Fibroblast of skin of left biceps (primary cell): Measurements from ENCODE around the gene PLPP6.
"Not testable (repeated sequence)": the region's sequence is repeated elsewhere in the genome, so short reads cannot be mapped to it uniquely, and the experiment has no call there.

Experiments
- DNase-seq, 2 experiments: peaks; one replicate each; pipeline ENCODE4 v3.0.0-alpha.2; 2013; ENCODE audit warnings: low read depth in 2 of 2

PLPP6 gene

DNA sequence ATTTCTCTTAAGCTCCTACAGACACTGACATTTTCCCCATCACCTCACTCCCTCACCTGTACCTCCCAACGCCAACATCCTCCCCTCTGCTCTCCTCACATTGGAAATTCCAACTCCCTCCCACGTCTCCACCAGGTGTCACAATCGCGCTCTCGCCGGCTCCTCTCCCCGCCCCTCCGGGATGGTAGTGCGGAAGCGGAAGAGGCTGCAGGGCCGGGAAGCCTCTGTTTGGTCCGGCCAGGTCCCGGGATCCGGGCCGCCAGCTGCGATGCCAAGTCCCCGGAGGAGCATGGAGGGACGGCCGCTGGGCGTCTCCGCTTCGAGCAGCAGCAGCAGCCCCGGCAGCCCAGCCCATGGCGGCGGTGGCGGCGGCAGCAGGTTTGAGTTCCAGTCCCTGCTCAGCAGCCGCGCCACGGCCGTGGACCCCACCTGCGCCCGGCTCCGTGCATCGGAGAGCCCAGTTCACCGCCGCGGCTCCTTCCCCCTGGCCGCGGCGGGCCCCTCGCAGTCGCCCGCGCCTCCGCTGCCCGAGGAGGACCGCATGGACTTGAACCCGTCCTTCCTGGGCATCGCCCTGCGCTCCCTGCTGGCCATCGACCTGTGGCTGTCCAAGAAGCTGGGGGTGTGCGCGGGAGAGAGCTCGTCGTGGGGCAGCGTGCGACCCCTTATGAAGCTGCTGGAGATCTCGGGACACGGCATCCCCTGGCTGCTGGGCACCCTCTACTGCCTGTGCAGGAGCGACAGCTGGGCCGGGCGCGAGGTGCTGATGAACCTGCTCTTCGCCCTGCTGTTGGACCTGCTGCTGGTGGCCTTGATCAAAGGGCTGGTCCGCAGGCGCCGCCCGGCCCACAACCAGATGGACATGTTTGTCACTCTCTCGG, at the start of gene PLPP6:
Gene PLPP6 (plus strand): TSS at position 187 of the 881 bp plus-strand sequence. CDS start 82 bp downstream, at position 269.
- DNase-seq: no peak

DNA sequence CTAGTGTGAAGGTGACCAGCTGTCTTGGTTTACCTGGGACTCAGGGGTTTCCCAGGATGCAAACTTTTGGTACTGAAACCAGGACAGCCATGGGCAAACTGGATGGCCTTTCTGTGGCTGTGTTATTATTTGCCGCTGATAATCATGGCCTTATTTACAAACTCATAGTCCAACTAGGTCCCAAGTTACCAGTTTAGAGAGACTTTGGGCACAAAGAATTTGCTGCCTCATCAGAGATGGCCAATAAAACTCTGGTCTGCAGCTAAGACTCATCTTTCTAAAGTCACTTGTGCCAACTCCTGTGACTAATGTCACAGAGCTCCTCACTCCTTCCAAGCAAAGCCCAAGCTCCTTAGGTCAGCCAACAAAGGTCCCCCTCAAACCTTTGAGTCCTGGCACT, 47.5 kb upstream of the PLPP6 start:
- DNase-seq: no peak

DNA sequence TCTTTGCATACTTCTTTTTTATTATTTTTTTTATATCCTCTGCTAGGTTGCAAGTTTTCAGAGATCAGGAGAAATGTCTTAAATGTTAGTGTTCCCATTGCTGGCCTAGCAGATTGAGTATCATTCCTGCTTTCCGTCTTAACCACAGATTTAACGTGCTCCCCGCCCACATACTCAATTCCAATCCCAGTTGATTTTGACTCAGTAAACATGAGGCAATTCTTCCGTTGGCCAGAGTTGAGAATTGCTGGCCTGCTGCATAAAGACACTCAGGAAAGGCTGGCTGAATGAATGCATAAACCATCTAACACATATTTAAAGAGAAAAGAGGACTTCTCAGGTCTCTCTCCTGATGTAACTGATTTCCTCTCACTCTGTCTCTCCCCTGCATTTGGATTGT, 46.8 kb upstream of the PLPP6 start:
- peak in 1 of 2 experiments; percentile 17 for DNase-seq

DNA sequence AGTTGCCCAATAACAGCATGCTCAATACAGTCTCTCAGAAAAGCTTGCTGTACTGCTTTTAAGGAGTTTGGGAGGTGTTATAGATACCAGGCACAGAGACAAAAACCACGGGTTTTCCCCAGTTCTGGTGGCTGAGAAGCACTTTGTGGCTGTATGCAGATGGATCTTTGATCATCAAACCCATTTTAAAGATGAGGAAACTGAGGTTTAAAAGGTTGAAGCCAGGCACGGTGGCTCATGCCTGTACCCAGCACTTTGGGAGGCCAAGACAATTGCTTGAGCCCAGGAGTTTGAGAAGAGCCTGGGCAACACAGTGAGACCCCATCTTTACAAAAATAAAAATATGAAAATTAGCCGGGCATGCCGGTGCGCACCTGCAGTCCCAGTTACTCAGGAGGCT, 46.3 kb upstream of the PLPP6 start:
- DNase-seq: no peak

DNA sequence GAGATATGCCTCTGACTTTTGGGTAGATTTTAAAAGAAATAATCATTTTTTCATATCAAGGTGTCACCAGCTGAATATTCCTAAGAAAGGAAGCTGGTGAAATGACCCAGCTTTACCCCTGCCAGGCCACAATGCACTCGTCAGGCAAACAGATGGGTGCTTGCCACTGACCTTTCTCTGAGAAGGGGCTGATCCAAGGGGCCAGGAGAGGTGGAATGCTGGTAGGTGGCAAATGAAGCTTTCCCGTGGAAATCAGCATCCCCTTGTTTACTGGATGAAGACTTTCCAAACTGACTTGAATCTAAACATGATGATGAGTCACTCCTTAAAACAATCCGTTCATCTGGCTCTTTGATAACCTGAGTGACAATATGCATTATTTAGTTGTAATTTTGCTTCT, 44.3 kb upstream of the PLPP6 start:
- no peak for DNase-seq

DNA sequence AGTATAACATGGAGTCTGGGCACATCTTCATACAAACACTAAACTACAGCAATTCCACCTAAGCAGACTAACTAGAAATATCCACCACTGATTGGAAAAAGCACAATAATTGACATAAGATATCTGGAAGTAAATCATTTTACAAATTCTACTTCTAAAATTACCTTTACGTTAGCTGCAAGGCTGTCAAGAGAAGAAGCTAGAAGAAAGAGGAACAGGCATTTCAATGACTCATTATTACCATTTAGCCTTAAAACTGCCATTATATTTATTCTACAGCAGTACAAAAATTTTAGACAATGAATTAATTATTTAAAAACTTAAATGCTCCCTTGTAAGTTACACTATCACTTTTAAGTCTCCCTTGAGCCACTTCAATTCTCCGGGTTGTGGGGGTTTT, 43.4 kb upstream of the PLPP6 start:
- DNase-seq: no peak

DNA sequence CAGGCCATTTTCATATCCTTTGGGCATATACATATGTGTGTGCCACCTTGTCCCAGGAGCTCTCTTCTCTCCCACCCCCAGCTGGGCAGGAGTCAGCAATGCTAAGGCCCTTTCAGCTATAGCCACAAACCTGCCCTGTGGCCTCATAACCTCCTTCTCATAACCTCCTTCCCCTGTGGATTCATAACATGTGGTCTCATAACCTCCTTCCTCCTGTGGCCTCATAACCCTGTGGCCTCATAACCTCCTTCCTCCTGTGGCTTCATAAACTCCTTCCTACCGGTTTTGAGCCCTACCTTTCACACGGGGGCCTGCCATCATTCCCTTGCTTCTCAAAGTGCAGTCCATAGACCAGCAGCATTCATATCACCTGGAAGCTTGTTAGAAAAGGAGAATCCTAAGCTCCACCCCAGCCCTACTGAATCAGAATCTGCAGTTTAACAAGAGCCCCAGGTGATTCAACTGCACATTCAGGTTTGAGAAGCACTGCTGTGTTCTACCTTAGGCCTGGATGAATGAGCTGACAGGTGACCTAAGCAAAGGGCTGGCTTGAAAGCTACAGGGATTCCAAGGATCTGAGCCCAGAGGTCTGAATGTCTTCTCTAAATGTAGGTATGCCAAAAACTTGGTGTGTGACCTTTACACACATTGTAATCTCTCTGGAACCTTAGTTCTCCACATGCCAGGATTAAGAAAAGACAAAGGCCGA, 41.9 kb upstream of the PLPP6 start:
- DNase-seq: no peak

DNA sequence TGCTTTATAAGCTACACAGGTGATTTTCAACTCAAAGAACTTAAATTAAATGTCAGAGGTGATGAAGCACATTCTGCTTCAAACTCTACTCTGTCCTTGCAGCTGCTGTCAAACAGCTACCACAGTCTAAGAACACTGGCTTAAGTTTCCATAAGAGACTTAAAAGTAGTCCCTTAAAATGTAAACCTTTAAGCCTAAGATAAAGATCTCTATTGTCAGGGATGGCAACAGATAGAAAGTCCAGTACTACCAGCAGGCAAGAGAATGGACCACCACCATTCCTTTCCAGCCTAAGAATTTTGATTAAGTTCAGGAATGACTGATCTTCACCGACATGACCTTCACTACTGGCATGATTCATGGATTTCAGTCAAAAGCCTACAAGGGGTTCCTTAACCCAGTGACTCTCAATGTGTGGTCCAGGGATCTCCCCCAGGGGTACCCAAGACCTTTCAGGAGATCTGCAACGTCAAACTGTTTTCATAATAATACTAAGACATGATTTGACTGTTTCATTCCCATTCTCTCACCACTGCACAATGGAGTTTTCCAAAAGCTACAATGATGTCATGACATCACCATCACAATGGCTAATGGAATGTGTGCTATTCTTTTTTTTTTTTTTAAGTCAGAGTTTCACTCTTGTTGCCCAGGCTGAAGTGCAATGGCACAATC, 41.1 kb upstream of the PLPP6 start:
- DNase-seq: no peak

DNA sequence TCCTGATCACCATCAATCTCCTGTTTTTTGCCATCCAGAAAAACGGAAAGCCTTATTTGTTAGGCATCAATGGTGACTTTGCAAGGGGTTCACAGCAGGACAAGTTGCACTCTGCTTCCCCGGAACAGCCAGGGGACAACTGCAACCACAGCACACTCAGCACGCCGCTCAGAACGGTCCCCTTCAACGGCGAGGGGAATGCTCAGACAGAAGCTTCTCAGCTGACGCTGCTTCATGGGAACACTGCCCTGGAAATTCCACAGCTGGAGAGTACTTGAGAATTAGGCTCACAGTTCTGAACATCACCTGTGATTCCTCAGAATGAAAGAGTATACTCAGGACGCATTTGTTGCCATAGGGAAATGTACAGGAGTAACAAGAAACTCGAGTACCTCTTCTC, 40.1 kb upstream of the PLPP6 start:
- no peak for DNase-seq

DNA sequence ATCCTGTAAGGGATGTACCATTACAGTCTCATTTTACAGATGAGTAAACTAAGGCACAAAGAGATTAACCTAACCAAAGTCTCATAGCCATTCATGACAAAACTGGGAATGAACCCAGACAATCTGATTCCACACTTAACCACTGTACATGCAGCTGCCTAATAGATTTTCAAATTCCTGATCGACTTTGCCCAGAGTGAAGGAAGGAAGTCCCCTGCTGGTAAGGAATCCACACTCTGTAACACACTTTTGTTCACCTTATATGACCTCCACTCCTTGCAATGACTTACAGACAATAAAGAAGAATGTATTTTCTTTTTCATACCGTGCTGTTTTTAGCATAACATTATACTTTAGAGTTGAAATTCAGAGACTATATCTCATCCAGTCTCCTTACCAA, 31.3 kb upstream of the PLPP6 start:
- peak in 1 of 2 experiments; percentile 11 for DNase-seq

DNA sequence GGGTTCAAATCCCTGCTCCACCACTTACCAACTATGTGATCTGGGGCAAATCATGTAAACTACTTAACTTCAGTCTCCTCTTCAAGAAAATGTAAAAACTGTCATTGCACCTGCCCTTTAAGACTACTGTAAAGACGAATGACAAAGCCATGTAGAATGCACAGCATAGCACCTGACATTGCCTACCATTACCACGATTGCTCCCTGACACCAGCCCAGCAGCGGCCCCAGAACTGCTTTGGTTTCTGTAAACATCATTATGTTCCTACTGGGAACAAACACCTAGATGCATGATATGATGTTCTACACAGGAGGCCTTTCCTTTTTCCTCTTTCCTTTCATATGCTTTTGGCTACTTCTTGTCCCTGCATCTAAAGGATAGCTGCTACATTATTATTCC, 23.1 kb upstream of the PLPP6 start:
- no peak for DNase-seq

DNA sequence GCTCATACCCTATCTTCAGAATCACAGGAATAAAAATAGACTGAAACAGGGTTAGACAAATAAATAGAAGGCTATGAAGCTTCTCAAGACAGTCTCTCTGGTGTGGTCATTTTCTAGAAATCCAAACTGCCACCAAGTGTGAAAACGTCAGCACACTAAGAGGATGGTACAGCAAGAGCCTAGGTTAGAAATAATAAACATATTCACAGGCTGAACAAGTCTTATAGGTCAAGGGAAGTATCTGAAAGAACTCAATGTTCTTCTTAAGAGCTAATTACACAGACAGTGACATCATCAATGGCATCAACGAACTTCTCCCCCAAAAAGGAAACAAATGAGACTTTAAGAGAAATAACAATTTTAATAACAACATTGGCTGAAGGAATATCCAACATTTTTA, 22.7 kb upstream of the PLPP6 start:
- DNase-seq: no peak

DNA sequence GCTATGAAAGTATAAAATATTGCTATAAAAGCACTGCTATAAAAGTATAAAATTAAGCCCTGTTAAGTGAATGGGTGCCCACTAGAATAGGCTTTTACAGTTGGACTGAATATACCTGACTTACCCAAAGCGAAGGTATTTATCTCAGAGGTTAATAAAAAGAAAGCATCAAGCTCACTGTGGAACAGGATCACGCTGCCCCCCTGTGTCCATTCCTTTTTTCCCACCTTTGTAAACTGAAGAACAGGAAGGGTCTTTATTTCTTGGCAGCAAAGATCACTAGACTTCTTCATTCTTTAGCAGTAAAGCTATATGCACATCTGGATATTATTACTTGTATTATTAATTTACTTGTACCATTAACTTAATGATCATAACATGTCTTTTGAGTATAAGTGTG, 22.1 kb upstream of the PLPP6 start:
- no peak for DNase-seq

DNA sequence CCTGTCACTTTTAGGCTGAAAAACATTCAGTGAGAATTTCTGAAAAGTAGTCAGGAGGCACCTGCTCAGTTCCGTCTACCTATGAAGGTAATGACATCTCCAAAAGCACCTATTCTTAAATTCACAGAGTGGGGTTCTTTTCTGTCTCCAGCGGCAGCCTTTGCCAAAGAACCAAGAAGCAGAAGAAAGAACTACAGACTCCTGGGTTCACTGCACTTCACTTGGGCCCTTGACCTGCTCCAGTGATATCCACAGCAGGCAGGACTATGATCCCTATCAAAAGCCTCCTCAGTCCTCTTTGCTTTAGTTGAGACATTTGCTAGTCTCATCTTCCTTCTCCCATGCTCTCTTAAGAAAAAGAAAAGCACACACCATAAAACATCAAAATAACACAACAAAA, 19.7 kb upstream of the PLPP6 start:
- DNase-seq: no peak

DNA sequence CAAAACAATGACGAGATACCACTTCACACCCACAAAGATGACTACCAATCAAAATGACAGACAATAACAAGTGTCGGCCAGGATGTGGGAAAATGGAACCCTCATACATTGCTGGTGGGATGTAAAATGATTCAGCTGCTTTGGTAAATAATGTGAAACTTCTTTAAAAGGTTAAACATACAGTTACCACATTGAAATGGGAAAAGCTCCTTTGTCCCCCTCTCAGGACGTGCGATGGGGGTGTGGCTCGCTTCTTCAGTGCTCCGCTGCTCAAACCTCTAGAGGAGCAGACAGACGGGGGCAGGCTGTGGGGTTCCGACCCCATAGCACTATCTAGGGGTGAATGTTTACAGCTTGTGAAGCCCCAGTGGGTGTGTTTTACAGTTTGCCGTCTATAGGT, 8.0 kb upstream of the PLPP6 start:
- DNase-seq: no peak

DNA sequence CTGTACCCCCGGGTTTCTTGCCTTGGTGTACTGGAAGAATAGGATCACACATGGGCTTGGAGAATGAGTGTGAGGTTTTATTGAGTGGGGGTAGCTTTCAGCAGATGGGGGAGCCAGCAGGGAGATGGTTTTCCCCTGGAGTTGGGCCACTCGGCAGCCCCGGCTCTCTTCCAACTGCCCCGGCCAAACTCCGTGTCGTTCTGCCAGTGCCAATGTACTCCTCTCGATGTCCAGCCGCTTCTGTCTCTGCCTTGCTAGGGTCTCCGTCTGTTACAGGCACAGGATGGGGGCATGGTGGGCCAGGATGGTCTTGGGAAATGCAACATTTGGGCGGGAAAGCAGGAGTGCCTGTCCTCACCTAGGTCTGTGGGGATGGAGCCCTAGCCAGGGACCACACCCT, 7.6 kb upstream of the PLPP6 start:
- DNase-seq: no peak

DNA sequence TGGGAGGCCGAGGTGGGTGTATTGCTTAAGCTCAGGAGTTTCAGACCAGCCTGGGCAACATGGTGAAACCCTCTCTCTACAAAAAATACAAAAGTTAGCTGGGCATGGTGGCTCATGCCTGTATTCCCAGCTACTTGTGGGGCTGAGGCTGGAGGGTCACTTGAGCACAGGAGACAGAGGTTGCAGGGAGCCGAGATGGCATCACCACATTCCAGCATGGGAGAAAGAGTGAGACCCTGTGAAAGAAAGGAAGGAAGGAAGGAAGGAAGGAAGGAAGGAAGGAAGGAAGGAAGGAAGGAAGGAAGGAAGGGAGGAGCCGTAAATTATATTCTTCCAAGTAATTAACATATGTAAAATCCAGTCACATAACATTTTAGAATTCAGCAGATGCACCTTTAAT, 5.9 kb upstream of the PLPP6 start:
- not testable (repeated sequence) for DNase-seq

DNA sequence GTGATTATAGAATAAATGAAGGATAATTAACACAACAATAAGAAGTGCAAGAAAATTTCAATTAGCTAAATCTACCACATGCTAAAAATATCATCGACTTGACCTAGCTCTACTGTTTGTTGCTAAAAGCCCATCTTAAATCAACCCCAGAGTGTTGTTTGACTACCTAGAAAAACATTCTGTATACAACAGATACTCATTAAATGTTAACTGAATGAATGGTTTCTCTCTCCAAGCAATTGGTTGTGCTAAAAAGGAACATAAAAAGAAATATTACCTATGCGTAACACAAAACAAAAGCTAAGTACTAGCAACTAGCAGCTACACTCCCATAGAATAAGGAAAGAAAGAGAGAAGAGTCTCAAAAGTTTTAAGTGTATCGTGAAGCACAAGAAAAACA, 5.5 kb upstream of the PLPP6 start:
- DNase-seq: no peak

DNA sequence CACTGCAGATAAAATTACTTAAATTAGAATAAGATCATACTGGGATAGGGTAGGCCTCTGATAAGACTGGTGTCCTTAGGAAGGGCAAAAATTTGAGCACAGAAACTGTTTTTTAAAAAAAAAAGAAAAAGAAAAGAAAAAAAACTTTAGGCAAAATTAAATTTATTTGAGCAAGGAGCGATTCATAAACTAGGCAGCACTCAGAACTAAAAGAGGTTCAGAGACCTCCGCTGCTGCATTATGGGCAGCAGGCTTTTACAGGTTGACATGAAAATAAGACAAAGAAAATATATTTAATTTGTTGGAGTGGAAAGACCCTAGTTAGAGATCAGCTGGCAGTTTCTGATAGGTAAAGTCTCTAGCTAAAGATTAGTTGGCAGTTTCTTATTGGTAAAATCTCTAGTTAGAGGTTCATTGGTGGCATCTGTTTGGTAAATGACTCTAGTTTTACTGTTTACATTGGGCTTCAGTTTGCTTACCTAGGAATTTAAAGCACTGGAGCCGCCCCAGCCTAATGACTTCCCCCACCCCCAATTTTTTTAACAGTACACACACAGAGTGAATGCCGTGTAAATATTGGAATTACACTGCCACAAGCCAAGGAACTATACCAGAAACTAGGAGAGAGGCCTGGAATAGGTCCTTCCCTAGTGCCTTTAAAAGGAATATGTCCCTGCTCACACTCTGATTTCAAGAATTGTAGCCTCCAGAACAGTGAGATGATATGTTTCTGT, 4.5 kb upstream of the PLPP6 start:
- no peak for DNase-seq

DNA sequence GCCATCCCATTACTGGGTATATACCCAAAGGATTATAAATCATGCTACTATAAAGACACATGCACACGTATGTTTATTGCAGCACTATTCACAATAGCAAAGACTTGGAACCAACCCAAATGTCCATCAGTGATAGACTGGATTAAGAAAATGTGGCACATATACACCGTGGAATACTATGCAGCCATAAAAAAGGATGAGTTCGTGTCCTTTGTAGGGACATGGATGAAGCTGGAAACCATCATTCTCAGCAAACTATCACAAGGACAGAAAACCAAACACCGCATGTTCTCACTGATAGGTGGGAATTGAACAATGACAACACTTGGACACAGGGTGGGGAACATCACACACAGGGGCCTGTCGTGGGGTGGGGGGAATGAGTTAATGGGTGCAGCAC, 1.4 kb upstream of the PLPP6 start:
- not testable (repeated sequence) for DNase-seq

DNA sequence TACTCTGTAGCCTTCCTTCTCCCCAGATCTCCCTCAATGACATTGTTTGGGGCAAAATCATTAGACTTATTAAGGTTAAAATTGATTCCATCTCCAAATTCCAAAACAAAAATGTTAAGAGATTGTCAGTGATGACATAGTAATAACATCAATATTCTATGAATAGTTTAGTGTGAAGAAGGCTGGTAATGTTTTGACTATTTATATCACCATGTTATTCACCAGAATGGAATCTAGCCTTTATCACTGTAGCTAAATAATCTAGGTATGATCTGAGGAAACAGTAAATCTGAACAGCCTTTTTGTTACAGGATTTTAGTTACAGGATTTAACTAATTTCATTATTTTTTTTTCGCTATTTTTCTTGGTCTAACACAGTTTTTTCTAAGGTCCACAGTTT, 929 bp upstream of the PLPP6 start:
- DNase-seq: no peak

DNA sequence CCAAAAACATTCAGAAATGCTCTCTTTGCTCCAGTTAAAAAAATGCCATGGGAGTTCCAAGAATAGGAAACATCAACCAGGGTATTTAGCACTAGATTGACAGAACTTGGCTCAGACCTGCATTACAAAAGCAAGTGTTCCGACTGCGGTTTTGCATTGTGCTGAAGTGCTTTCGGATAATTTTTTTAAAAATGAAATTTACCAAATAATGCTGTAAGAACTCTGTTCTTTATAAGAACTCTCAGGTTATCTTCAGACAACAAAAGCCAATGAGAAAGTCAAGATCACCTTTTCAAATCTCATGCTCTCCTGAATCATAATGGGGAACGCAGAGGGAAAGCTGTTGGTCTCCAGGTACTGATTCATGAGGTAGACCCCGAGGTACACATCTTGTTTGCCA, 483 bp upstream of the PLPP6 start:
- DNase-seq: no peak
